ENCODE data around the gene CTSS.

- TF ChIP-seq CTCF (IDR thresholded peaks at IDR 0.05) (no peak), EP300 (IDR thresholded peaks at IDR 0.05) (no peak)
Observed at GRCh38 chr1:150696590-150696989, 69.0 kb downstream of the CTSS start.

All from ovary (tissue), 3 donors.